ENCODE data around the gene TPBGL.

DNA sequence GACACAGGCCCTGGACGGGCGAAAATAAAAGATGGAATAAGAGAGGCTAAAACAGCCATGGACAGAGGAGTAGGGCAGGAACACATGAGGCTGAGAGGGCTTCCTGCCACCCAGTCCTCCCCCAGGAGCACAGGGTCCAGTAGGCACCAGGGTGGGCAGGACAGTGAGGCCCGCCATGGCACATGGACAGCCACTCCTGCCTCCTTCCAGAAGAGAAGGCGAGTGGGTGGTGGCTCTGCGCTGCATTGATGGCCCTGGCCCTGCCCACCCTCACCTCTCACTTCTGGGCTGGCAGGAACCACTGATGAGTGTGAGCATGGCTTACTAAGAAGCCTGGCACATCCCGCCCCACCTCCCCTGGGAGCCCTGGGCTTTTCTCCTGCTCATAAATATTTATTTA, 51.2 kb downstream of the TPBGL start:
- TF ChIP-seq, protein P1, sequence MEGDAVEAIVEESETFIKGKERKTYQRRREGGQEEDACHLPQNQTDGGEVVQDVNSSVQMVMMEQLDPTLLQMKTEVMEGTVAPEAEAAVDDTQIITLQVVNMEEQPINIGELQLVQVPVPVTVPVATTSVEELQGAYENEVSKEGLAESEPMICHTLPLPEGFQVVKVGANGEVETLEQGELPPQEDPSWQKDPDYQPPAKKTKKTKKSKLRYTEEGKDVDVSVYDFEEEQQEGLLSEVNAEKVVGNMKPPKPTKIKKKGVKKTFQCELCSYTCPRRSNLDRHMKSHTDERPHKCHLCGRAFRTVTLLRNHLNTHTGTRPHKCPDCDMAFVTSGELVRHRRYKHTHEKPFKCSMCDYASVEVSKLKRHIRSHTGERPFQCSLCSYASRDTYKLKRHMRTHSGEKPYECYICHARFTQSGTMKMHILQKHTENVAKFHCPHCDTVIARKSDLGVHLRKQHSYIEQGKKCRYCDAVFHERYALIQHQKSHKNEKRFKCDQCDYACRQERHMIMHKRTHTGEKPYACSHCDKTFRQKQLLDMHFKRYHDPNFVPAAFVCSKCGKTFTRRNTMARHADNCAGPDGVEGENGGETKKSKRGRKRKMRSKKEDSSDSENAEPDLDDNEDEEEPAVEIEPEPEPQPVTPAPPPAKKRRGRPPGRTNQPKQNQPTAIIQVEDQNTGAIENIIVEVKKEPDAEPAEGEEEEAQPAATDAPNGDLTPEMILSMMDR (IDR thresholded peaks at IDR 0.05 in 8 of 11, conservative IDR thresholded peaks at IDR 0.05 in 3 of 11) = no peak
- TF ChIP-seq POLR2AphosphoS5 (IDR thresholded peaks at IDR 0.05) = peak in 1 of 3 donors; percentile 12
